Measurements from ENCODE around the gene ULK2. TPM values are rescaled to one million over a fixed set of nuclear protein-coding genes. Genes with fewer than 3 reads are reported as not detected.

ULK2 gene
- polyA plus RNA-seq, 1 donor from 2014 or later: 55.1 TPM

- no peak overlapping the region for H3K9ac ChIP-seq (ENCODE audit: low read length)
- no peaks in the 10 kb centered on the region for H3K9me3 ChIP-seq (ENCODE audit: low read length)
- H3K4me2 ChIP-seq (ENCODE audit: low read length): no peak overlapping the region
- no peaks in the 10 kb centered on the region for H3K27me3 ChIP-seq (ENCODE audit: insufficient read depth, low read depth, low read length)
- H3K36me3 ChIP-seq (ENCODE audit: insufficient read depth, low read length): no peaks in the 10 kb centered on the region
- no peaks in the 10 kb centered on the region for H4K20me1 ChIP-seq (ENCODE audit: insufficient read depth)
- no peaks in the 10 kb centered on the region for H3F3A ChIP-seq (ENCODE audit: insufficient read depth, low read length, poor library complexity, severe bottlenecking)
- H3K27ac ChIP-seq (ENCODE audit: low read length): no peak overlapping the region
- H3K79me2 ChIP-seq (replicated peaks; ENCODE audit: insufficient read depth, low read length): no peaks in the 10 kb centered on the region
- no peaks in the 10 kb centered on the region for H3K9me2 ChIP-seq (ENCODE audit: insufficient read depth, low read length)
- TF ChIP-seq EP300 (conservative IDR thresholded peaks at IDR 0.05; ENCODE audit: poor library complexity, severe bottlenecking) (no peak), RAD21 (conservative IDR thresholded peaks at IDR 0.05) (no peak), EZH2 (IDR thresholded peaks at IDR 0.05; ENCODE audit: borderline replicate concordance, insufficient read depth, low read length, poor library complexity, severe bottlenecking) (no peak), MXI1 (conservative IDR thresholded peaks at IDR 0.05; ENCODE audit: poor library complexity, severe bottlenecking) (no peak), CTCF (IDR thresholded peaks at IDR 0.05; ENCODE audit: poor library complexity, severe bottlenecking) (no peak)
- H3K4me3 ChIP-seq (ENCODE audit: low read length): no peak overlapping the region
- no peak overlapping the region for H2AFZ ChIP-seq (ENCODE audit: low read depth, low read length)
Observed at GRCh38 chr17:19739241-19740201, 128.2 kb downstream of the ULK2 start.

- Histone ChIP-seq H3K79me2 (replicated peaks; ENCODE audit: insufficient read depth, low read length) (no peaks in the 10 kb centered on the region), H3K36me3 (ENCODE audit: insufficient read depth, low read length) (no peaks in the 10 kb centered on the region), H3K27ac (ENCODE audit: low read length) (no peak overlapping the region), H3K9me2 (ENCODE audit: insufficient read depth, low read length) (no peaks in the 10 kb centered on the region), H3F3A (ENCODE audit: insufficient read depth, low read length, poor library complexity, severe bottlenecking) (no peaks in the 10 kb centered on the region), H4K20me1 (ENCODE audit: insufficient read depth) (no peaks in the 10 kb centered on the region), H3K4me2 (ENCODE audit: low read length) (no peak overlapping the region), H3K9me3 (ENCODE audit: low read length) (no peaks in the 10 kb centered on the region), H3K27me3 (ENCODE audit: insufficient read depth, low read depth, low read length) (no peaks in the 10 kb centered on the region), H2AFZ (ENCODE audit: low read depth, low read length) (no peak overlapping the region), H3K4me3 (ENCODE audit: low read length) (no peak overlapping the region), H3K9ac (ENCODE audit: low read length) (no peak overlapping the region)
- TF ChIP-seq MXI1 (conservative IDR thresholded peaks at IDR 0.05; ENCODE audit: poor library complexity, severe bottlenecking): no peak
- TF ChIP-seq CTCF (IDR thresholded peaks at IDR 0.05; ENCODE audit: poor library complexity, severe bottlenecking): no peak
Observed at GRCh38 chr17:19738757-19739156, 129.0 kb downstream of the ULK2 start.

- Histone ChIP-seq H3K36me3 (ENCODE audit: insufficient read depth, low read length) (no peaks in the 10 kb centered on the region), H3K4me3 (ENCODE audit: low read length) (no peak overlapping the region), H4K20me1 (ENCODE audit: insufficient read depth) (no peaks in the 10 kb centered on the region), H2AFZ (ENCODE audit: low read depth, low read length) (no peak overlapping the region), H3K4me2 (ENCODE audit: low read length) (no peak overlapping the region), H3K27ac (ENCODE audit: low read length) (no peak overlapping the region), H3K9ac (ENCODE audit: low read length) (no peak overlapping the region), H3K9me2 (ENCODE audit: insufficient read depth, low read length) (no peaks in the 10 kb centered on the region), H3K27me3 (ENCODE audit: insufficient read depth, low read depth, low read length) (no peaks in the 10 kb centered on the region), H3F3A (ENCODE audit: insufficient read depth, low read length, poor library complexity, severe bottlenecking) (no peaks in the 10 kb centered on the region), H3K79me2 (replicated peaks; ENCODE audit: insufficient read depth, low read length) (no peaks in the 10 kb centered on the region), H3K9me3 (ENCODE audit: low read length) (no peaks in the 10 kb centered on the region)
- TF ChIP-seq SMC3 (conservative IDR thresholded peaks at IDR 0.05; ENCODE audit: poor library complexity) (no peak), RAD21 (conservative IDR thresholded peaks at IDR 0.05) (no peak), EZH2 (IDR thresholded peaks at IDR 0.05; ENCODE audit: borderline replicate concordance, insufficient read depth, low read length, poor library complexity, severe bottlenecking) (no peak), POLR2AphosphoS5 (IDR thresholded peaks at IDR 0.05) (no peak)
Observed at GRCh38 chr17:19738073-19738449, 129.7 kb downstream of the ULK2 start.

All from neural cell (in vitro differentiated cells).